ENCODE measurements around the gene TENT4A.

TENT4A gene

DNA sequence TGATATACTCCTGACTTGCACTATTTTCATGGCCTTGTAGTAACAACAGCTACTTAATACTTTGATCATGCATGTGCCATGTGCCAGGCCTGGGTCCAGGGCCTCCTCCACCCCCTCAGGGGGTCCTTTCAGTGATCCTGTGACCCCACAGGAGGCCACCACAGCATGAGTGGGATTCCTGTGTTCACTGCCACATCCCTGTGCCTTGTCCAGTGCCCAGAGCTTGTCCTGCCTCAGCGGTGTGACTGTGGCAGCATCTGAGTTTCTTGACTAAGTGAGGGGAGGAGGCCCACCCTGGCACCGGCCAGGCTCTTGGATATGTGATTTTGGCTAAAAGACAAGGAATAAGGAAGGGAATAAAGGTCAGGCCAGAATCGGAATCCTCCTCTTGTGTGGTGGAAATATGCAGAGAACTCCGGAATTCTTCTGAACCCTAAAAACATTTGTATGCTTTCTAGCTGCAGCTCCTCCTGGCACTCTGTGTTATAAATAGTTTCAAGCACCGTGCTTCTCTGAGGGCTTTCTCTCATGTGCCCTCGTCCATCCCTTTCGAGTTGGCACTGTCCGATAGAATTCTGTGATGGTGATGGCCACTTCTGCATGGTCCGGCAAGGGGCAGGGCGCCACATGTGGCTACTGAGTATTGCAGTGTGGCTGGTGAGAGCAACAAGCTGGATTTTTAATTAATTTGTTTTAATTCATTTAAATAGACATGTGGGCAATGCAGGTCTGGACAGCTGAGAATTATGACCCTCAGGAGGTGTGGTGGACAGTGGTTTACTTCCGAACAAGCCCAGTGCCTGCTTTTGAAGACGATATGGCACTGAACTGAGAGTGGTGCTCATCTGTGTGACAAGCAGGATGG is 31.8 kb downstream of the TENT4A start:
- TF ChIP-seq, protein P1, sequence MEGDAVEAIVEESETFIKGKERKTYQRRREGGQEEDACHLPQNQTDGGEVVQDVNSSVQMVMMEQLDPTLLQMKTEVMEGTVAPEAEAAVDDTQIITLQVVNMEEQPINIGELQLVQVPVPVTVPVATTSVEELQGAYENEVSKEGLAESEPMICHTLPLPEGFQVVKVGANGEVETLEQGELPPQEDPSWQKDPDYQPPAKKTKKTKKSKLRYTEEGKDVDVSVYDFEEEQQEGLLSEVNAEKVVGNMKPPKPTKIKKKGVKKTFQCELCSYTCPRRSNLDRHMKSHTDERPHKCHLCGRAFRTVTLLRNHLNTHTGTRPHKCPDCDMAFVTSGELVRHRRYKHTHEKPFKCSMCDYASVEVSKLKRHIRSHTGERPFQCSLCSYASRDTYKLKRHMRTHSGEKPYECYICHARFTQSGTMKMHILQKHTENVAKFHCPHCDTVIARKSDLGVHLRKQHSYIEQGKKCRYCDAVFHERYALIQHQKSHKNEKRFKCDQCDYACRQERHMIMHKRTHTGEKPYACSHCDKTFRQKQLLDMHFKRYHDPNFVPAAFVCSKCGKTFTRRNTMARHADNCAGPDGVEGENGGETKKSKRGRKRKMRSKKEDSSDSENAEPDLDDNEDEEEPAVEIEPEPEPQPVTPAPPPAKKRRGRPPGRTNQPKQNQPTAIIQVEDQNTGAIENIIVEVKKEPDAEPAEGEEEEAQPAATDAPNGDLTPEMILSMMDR (IDR thresholded peaks at IDR 0.05; ENCODE audit: low read depth, low read length) = no peak

DNA sequence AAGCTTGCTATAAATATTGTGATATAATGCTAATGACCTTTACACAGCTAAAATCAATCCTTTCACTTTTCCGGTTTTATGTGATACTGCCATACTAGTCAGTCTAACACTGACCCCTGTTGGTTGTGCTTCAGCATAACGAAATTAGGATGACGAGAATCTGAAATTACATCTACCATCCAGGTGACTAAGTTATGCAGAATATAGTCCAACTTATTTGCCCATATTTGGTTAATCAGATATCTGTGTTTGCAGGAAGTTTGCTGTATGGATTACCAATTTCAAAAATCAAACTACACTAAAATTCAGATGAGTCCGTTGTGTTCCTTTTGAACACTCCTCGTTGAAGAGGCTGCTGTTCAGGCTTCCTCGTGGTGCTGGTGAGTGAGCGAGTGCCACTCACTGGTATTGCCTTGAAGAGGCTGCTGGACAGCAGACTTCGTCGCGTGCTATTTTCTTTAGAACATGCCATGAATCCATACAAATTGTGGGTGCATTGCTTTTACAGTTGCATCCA is 32.5 kb downstream of the TENT4A start:
- TF ChIP-seq, protein P1 (IDR thresholded peaks at IDR 0.05; ENCODE audit: low read depth, low read length) = peak; percentile 84
- DNase-seq (ENCODE audit: extremely low read depth, low read depth) = peak; percentile 24

More for the DNA sequence above, 31.8 kb downstream of the TENT4A start:
- DNase-seq (ENCODE audit: extremely low read depth, low read depth) = no peak

DNA sequence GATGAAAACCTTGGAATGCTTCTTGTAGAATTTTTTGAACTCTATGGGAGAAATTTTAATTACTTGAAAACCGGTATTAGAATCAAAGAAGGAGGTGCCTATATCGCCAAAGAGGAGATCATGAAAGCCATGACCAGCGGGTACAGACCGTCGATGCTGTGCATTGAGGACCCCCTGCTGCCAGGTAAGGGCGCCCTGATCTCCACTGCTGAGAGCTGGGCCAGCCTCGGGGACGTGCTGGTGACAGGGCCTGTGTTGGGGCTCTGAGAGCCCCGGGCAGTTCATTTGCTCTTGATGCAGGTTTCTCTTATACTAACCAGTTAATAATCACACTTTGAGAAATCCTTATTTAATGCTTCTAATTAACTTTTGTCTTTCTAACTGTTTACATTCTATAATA is 33.0 kb downstream of the TENT4A start:
- DNase-seq (ENCODE audit: extremely low read depth, low read depth) = no peak
- TF ChIP-seq, protein P1 (IDR thresholded peaks at IDR 0.05; ENCODE audit: low read depth, low read length) = no peak

DNA sequence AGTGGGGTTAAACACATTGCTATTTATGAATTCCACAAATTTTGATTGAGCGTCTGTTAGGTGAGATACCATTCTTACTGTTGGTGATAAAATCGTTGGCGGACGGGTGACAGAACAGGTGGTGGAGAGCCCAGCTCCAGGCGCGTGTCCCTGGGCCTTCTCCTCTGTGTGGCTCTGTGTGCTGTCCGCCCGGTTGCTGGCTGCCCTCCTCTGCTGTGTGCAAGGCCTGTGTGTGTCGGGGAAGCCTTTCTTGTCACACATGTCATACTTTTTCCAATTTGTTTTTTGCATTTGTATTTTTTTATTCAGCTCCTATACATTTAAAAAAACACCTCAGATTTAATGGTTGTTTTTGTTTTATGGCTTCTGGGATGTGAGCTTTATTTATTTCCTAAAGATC is 33.9 kb downstream of the TENT4A start:
- TF ChIP-seq, protein P1 (IDR thresholded peaks at IDR 0.05; ENCODE audit: low read depth, low read length) = no peak
- no peak for DNase-seq (ENCODE audit: extremely low read depth, low read depth)

DNA sequence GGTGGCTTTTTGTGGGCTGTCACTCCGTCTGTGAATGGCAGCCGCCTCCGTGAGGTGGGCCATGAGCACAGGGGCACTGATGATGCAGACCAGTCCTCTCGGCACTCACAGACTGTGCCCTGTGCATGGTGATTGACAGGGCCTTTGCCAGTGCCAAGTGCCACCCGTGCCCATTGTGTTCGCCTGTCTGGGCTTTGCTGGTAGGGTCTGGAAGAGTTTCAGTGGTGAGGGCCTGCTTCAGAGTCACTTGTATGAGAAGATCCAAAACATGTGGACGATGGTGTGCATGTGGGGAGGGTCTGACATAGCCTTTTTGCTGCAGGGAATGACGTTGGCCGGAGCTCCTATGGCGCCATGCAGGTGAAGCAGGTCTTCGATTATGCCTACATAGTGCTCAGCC is 34.9 kb downstream of the TENT4A start:
- no peak for DNase-seq (ENCODE audit: extremely low read depth, low read depth)
- TF ChIP-seq, protein P1 (IDR thresholded peaks at IDR 0.05; ENCODE audit: low read depth, low read length) = no peak

DNA sequence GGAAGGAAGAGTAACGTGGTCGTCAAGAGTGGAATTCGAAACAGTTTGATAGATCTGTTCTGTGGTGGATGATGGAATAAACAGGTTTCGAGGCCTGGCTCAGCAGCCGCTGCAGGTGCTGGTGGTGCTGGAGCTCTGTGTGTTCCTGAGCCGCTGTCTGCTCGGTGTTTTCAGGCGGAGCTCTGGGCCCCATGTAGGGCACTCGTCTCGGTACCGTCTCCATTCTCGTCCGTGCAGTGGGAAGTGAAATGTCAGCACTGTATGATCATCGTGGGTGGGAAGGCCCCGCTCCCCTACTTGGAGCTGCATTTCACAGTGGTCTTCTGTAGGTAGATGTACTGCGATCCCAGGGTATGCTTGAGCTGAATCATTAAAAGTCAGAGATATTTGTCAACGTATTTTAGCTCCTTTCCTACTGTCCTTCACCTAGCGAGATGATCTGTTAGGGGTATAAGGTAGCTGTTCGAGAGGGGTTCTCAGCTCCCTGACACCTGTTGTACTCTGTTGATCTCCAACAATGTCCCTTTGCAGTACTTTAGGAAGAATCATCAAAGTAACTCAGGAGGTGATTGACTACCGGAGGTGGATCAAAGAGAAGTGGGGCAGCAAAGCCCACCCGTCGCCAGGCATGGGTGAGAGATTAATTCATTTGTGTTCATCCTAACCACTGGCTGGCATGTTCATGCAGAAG is 35.9 kb downstream of the TENT4A start:
- TF ChIP-seq, protein P1 (IDR thresholded peaks at IDR 0.05; ENCODE audit: low read depth, low read length) = no peak
- no peak for DNase-seq (ENCODE audit: extremely low read depth, low read depth)

Data from AG09319 (cell line).